ENCODE data around the gene PROK2.

PROK2 gene

DNA sequence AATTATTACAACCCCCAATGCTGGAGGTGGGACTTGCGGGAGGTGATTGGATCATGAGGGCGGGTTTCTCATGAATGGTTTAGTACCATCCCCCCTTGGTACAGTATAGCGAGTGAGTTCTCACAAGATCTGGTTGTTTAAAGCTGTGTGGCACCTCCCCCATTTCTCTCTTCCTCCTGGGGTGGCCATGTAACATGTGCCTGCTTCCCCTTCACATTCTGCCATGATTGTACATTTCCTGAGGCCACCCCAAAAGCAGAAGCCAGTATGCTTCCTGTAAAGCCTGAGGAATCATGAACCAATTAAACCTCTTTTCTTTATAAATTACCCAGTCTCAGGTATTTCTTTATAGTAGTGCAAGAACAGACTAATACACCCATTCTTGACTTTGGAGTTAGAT lies 20.3 kb upstream of the PROK2 start:
- TF ChIP-seq, protein P1, sequence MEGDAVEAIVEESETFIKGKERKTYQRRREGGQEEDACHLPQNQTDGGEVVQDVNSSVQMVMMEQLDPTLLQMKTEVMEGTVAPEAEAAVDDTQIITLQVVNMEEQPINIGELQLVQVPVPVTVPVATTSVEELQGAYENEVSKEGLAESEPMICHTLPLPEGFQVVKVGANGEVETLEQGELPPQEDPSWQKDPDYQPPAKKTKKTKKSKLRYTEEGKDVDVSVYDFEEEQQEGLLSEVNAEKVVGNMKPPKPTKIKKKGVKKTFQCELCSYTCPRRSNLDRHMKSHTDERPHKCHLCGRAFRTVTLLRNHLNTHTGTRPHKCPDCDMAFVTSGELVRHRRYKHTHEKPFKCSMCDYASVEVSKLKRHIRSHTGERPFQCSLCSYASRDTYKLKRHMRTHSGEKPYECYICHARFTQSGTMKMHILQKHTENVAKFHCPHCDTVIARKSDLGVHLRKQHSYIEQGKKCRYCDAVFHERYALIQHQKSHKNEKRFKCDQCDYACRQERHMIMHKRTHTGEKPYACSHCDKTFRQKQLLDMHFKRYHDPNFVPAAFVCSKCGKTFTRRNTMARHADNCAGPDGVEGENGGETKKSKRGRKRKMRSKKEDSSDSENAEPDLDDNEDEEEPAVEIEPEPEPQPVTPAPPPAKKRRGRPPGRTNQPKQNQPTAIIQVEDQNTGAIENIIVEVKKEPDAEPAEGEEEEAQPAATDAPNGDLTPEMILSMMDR (IDR thresholded peaks at IDR 0.05; ENCODE audit: low read depth, low read length) = no peak
- no peak for DNase-seq (ENCODE audit: extremely low read depth, low read depth)

DNA sequence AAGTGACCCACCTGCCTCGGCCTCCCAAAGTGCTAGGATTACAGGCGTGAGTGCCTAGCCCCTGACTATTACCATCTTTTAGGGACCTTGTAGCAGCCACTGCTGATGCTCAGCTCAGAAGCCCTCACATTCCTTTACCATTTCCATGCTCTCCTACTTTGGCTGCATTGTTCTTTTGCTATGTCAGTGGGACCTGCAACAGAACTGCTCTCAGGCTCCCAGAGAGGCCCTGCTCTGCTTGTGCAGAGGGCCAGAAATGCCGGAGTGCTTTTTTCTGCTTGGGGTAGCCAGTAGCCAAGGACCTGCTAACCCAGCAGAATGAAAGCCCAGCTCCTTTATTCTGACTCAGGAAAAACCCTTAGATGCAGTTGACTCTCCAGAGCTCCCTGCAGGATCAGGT lies 18.3 kb upstream of the PROK2 start:
- DNase-seq (ENCODE audit: extremely low read depth, low read depth) = no peak
- TF ChIP-seq, protein P1 (IDR thresholded peaks at IDR 0.05; ENCODE audit: low read depth, low read length) = no peak

DNA sequence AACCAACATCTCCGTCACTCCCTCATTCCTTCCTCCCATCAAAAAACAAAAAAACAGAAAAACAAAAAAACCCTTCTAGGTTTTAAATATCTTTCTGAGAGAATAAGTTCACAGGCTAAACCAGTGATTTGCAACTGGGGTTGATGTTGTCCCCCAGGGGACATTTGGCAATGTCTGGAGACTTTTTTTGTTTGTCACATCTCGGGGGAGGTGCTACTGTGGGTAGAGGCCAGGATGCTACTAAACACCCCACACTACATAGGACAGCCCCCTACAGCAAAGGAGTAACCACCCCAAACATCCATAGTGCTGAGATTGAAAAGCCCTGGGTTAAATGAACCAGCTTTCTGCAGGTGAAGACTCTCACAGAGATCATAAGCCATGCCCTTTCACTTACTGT lies 17.0 kb upstream of the PROK2 start:
- TF ChIP-seq, protein P1 (IDR thresholded peaks at IDR 0.05; ENCODE audit: low read depth, low read length) = no peak
- DNase-seq (ENCODE audit: extremely low read depth, low read depth) = no peak

DNA sequence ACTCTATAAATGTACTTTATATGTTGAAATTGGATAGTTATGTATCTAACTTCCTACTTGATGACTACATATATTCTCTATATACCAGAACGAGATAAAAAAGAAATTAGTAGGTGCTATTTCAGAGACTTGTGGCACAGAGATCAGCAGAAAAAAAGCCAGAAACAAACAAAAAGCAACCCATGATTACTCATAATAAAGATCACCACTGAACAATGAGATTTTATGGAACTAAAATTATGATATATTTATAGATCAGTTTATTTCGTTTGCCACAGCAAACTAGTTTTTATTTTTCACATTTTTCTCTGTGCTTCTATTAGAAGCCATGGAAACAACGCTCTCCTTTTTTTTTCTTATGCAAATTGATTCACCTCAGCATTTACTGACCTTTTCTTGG lies 15.1 kb upstream of the PROK2 start:
- TF ChIP-seq, protein P1 (IDR thresholded peaks at IDR 0.05; ENCODE audit: low read depth, low read length) = no peak
- no peak for DNase-seq (ENCODE audit: extremely low read depth, low read depth)

DNA sequence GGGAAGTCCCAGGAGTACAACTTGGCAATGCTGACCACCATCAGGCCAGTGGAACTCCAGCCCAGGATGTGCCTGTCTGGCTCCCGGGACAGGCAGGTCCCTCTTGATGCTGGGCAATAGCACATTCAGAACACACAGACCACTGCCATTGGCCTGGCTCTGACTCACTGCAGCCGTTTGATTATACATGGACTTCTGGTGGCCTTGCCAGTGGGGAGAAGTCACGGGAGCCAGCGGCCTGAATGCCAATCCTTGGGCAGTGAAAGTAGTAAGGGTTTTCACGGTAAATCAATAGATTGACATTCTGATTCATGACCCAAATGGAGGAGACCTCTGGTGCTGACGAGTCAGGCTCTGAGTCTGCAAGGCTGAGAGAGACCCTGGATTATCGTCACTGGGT lies 12.5 kb upstream of the PROK2 start:
- no peak for DNase-seq (ENCODE audit: extremely low read depth, low read depth)
- TF ChIP-seq, protein P1 (IDR thresholded peaks at IDR 0.05; ENCODE audit: low read depth, low read length) = no peak

DNA sequence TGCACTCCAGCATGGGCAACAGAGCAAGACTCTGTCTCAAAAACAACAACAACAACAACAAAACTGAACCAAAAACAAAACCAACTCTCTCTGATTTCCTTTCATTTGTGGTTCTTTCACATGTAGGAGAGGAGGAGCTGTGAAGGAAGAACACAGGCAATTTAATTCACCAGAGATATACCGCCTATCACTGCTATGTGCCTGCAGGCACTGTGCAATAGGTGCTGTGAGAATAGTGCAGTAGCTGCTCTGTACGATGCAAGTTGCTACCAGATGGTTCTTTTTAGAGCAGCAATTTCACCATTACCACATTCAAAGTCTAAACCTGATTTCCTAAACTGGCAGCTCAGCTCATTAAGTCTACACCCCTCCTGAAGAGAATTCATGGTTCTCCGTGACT lies 11.3 kb upstream of the PROK2 start:
- TF ChIP-seq, protein P1 (IDR thresholded peaks at IDR 0.05; ENCODE audit: low read depth, low read length) = no peak
- DNase-seq (ENCODE audit: extremely low read depth, low read depth) = no peak

DNA sequence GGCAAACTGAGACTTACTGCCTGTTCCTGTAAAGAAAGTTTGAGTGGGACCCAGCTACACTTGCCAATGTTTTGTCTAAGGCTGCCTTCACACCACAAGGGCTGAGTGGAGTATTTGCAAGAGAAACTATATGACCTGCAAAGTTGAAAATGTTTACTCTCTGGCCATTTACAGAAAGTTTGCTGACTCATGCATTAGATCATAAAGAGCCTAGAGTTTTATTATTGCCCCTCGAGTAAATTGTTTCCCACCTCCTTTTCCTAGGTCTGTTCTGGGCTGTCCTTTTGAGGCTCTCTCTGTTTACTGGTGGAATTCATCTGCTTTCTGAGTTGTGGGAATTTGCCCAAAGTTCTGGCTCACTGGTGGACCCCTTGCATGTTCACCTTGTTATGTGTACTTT lies 6.7 kb upstream of the PROK2 start:
- TF ChIP-seq, protein P1 (IDR thresholded peaks at IDR 0.05; ENCODE audit: low read depth, low read length) = no peak
- no peak for DNase-seq (ENCODE audit: extremely low read depth, low read depth)
